ENCODE measurements around the gene SUGT1. TPM values are rescaled to one million over a fixed set of nuclear protein-coding genes. Genes with fewer than 3 reads are reported as not detected.
"Not testable (repeated sequence)": the region's sequence is repeated elsewhere in the genome, so short reads cannot be mapped to it uniquely, and the experiment has no call there.

Gene SUGT1
- total RNA-seq (2014; rRNA removed; shearing (Covaris generic)) (32.1 and 36.6 TPM in 2 replicates), total RNA-seq (2022) (55.7 and 59.0 TPM in 2 replicates), Bru-seq, nascent RNA (percentile 86 among the genes with signal in this experiment), BruChase-seq, experiment 1, labeled RNA remaining after a 6-hour chase (percentile 92 among the genes with signal in this experiment), BruChase-seq, experiment 2, labeled RNA remaining after a 2-hour chase (percentile 89 among the genes with signal in this experiment)
- long read RNA-seq, partial matches to known transcripts: 0 of 5 reads
- long read RNA-seq, other reads (novel, unspliced or antisense): 5 of 5 reads

DNA sequence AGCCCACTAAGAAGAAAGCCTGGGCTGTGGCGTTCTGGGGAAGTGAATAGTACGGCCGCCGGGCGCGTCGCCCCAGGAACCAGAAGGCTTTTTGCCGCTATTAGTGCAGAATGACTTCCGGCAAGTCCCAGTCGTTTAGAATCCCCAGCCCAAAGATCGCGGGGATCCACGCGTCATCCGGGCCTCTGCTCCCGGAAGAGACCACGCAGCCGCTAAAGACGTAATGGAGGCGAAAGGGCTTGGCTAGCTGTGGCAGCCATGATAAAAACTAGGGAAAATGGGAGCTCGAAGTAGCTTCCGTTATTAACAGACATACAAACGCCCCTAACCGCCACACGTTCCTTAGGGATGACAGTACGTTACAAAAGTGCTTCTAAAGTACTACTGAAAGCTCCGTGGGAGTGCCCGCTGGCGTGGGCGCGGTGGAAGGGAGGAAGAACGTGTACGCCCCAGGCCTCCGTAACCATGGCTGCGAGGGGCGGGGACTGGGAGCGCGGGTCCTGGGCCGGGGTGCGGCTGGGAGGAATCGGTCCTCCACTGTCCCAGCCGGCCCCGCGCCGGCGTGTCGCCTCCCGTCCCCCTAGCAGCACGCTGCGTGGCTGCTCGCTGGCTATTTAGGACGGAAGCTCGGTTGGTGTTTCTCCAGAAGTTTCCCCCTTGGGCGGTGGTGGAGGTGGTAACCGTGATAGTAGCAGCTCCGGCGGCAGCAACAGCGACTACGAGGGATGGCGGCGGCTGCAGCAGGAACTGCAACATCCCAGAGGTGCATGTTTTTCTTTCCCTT is at the start of gene SUGT1:
Gene SUGT1 (plus strand): TSS at position 641 of the 784 bp plus-strand sequence. CDS start 85 bp downstream, at position 726.
- Histone ChIP-seq H2AFZ (ENCODE audit: low read length) (peak within 1 kb of the TSS; percentile 78), H3K27ac (ENCODE audit: low read depth, low read length, poor library complexity, severe bottlenecking) (peak within 1 kb of the TSS; percentile 87), H3K4me2 (ENCODE audit: low read length) (peak within 1 kb of the TSS; percentile 87), H3K79me2 (ENCODE audit: insufficient read depth, low read depth, low read length) (peaks cover 72% of the 10 kb centered on the region), H3K9me2 (ENCODE audit: insufficient read depth, low read length) (no peaks in the 10 kb centered on the region), H3K4me3 (ENCODE audit: low read depth, low read length, poor library complexity, severe bottlenecking) (peak within 1 kb of the TSS; percentile 96), H3K36me3 (ENCODE audit: insufficient read depth, low read length) (peaks cover 53% of the 10 kb centered on the region), H3K4me1 (ENCODE audit: insufficient read depth, low read length, poor library complexity, severe bottlenecking) (peaks cover 34% of the 10 kb centered on the region), H3K9me3 (ENCODE audit: low read length) (no peaks in the 10 kb centered on the region), H4K20me1 (ENCODE audit: insufficient read depth, low read length) (peaks cover 8% of the 10 kb centered on the region; the same call in 1 of the 2 replicates)
- no TSS peak for BruUV-seq (replicated peaks)
- intact Hi-C loops (cut with micrococcal nuclease; ENCODE audit: unreplicated experiment): loop anchor here (1.0 to 5.0 kb wide), 3 partner anchors 35 to 640 kb away; partner anchors contain the start of genes ALG11, ATP7B and CKAP2
- POLR2A ChIA-PET: interaction anchor here (0.8 to 3.0 kb wide), 10 partner anchors 12 to 189 kb away, joined by 3 to 46 read pairs (median 4); no protein-coding TSS in a partner anchor
- peak; percentile 97 for DNase-seq (ENCODE audit: low spot score)
- CTCF ChIA-PET (ENCODE audit: unreplicated experiment): interaction anchor here (1.0 to 1.4 kb wide), 2 partner anchors 13 to 35 kb away, joined by 3 to 6 read pairs; no protein-coding TSS in a partner anchor
- TF ChIP-seq EZH2phosphoT487 (IDR thresholded peaks at IDR 0.05; ENCODE audit: borderline replicate concordance, low read depth, low read length): no peak
- TF ChIP-seq, protein P1, sequence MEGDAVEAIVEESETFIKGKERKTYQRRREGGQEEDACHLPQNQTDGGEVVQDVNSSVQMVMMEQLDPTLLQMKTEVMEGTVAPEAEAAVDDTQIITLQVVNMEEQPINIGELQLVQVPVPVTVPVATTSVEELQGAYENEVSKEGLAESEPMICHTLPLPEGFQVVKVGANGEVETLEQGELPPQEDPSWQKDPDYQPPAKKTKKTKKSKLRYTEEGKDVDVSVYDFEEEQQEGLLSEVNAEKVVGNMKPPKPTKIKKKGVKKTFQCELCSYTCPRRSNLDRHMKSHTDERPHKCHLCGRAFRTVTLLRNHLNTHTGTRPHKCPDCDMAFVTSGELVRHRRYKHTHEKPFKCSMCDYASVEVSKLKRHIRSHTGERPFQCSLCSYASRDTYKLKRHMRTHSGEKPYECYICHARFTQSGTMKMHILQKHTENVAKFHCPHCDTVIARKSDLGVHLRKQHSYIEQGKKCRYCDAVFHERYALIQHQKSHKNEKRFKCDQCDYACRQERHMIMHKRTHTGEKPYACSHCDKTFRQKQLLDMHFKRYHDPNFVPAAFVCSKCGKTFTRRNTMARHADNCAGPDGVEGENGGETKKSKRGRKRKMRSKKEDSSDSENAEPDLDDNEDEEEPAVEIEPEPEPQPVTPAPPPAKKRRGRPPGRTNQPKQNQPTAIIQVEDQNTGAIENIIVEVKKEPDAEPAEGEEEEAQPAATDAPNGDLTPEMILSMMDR (conservative IDR thresholded peaks at IDR 0.05; ENCODE audit: low read length): peak; percentile 76

DNA sequence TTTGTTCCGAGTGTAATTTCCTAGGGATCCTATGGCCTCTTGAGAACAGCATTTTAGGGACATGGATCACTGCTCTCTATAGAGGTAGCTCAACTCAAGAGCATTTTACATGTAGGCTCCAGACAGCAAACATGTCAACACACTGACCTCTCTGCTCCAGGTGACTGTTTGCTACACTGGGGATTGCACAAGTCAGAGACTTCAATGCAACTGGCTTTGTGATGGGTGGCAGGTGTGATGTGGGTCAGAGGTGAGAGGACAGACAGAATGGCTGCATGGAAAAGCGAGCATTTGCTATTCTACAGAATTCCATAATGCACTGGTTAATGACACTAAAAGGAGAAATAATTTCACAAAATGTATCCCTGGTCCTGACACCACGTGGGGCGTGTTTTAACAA is 49.3 kb upstream of the SUGT1 start:
- BruUV-seq (replicated peaks); intact Hi-C loops (cut with micrococcal nuclease; ENCODE audit: unreplicated experiment): not testable (repeated sequence)

DNA sequence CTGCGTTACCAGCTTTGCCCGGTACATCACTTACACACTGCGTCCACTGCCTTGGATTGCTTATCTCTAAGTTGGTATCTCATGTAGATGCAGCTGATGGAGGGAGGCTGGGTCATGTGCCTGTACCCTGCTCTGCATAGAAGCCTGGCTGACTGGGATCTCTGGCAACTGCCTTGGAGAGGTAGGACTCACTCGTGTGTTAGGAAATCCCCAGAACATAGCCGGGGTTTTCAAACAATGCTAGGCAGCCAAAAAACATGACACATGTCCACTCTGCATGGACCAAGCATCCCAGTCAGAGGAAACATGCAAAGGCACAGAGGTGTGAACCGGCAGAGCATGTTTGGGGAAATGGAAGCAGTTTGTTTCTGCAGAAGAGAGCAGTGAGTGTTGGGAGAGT is 46.5 kb upstream of the SUGT1 start:
- DNase-seq (ENCODE audit: low spot score); H3K9me3 ChIP-seq (ENCODE audit: low read length); H3K79me2 ChIP-seq (ENCODE audit: insufficient read depth, low read depth, low read length); H3K4me1 ChIP-seq (ENCODE audit: insufficient read depth, low read length, poor library complexity, severe bottlenecking); CTCF ChIA-PET (ENCODE audit: unreplicated experiment); H3K27ac ChIP-seq (ENCODE audit: low read depth, low read length, poor library complexity, severe bottlenecking); BruUV-seq (replicated peaks); H2AFZ ChIP-seq (ENCODE audit: low read length); H4K20me1 ChIP-seq (ENCODE audit: insufficient read depth, low read length); H3K36me3 ChIP-seq (ENCODE audit: insufficient read depth, low read length); H3K9me2 ChIP-seq (ENCODE audit: insufficient read depth, low read length); H3K4me3 ChIP-seq (ENCODE audit: low read depth, low read length, poor library complexity, severe bottlenecking); H3K4me2 ChIP-seq (ENCODE audit: low read length); intact Hi-C loops (cut with micrococcal nuclease; ENCODE audit: unreplicated experiment): not testable (repeated sequence)
- POLR2A ChIA-PET: interaction anchor here (1.5 kb wide), 1 partner anchor 10 kb away, joined by 3 read pairs; no protein-coding TSS in a partner anchor

More for the DNA sequence above, 49.3 kb upstream of the SUGT1 start:
- H3K27ac ChIP-seq (ENCODE audit: low read depth, low read length, poor library complexity, severe bottlenecking); H3K4me1 ChIP-seq (ENCODE audit: insufficient read depth, low read length, poor library complexity, severe bottlenecking); H3K9me2 ChIP-seq (ENCODE audit: insufficient read depth, low read length); POLR2A ChIA-PET; H2AFZ ChIP-seq (ENCODE audit: low read length); H3K79me2 ChIP-seq (ENCODE audit: insufficient read depth, low read depth, low read length); DNase-seq (ENCODE audit: low spot score); H3K4me2 ChIP-seq (ENCODE audit: low read length); CTCF ChIA-PET (ENCODE audit: unreplicated experiment); H3K36me3 ChIP-seq (ENCODE audit: insufficient read depth, low read length); H4K20me1 ChIP-seq (ENCODE audit: insufficient read depth, low read length); H3K9me3 ChIP-seq (ENCODE audit: low read length); H3K4me3 ChIP-seq (ENCODE audit: low read depth, low read length, poor library complexity, severe bottlenecking): not testable (repeated sequence)

DNA sequence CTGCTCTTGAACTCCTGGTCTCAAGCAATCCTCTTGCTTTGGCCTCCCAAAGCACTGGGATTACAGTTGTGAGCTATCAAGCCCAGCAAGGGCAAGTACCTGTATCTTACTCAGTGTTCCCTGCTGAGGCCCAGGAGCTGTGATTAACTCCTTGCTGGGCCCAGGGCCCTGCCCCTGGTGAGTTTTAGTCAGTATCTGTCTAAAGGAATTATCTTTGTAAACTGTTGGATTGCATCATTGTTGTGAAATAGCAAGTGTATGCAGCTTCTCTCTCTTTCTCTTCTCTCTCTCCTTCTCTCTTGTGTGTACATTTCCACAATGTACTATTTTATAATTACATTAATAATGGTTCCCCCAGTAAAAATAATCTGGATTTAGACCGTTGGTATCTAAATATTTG is 45.8 kb upstream of the SUGT1 start:
- intact Hi-C loops (cut with micrococcal nuclease; ENCODE audit: unreplicated experiment); H2AFZ ChIP-seq (ENCODE audit: low read length); CTCF ChIA-PET (ENCODE audit: unreplicated experiment); H4K20me1 ChIP-seq (ENCODE audit: insufficient read depth, low read length); H3K27ac ChIP-seq (ENCODE audit: low read depth, low read length, poor library complexity, severe bottlenecking); H3K79me2 ChIP-seq (ENCODE audit: insufficient read depth, low read depth, low read length); H3K4me1 ChIP-seq (ENCODE audit: insufficient read depth, low read length, poor library complexity, severe bottlenecking); DNase-seq (ENCODE audit: low spot score); H3K4me3 ChIP-seq (ENCODE audit: low read depth, low read length, poor library complexity, severe bottlenecking); BruUV-seq (replicated peaks); H3K9me3 ChIP-seq (ENCODE audit: low read length); H3K36me3 ChIP-seq (ENCODE audit: insufficient read depth, low read length); H3K4me2 ChIP-seq (ENCODE audit: low read length); H3K9me2 ChIP-seq (ENCODE audit: insufficient read depth, low read length): not testable (repeated sequence)
- POLR2A ChIA-PET: interaction anchor here (1.5 kb wide), 1 partner anchor 9 kb away, joined by 3 read pairs; no protein-coding TSS in a partner anchor

DNA sequence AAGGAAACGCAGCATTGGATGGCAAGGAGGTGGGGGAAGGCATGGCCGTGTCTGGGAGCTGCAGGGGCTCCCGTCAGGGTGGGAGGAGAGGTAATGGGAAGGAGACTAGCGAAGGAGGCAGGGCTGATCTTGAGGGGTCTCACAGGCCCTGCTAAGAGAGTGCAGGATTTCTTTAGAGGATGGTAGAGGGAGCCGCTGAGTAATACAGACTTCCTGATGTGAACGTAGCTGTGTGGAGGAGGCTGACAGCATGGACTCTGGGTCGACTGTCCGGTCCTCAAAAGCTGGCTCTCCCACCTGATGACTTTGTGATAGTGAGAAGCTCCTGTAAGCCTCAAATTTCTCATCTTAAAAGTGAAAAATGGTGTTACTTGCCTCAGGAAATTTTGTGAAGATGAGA is 44.5 kb upstream of the SUGT1 start:
- H3K9me3 ChIP-seq (ENCODE audit: low read length); H3K9me2 ChIP-seq (ENCODE audit: insufficient read depth, low read length); H3K79me2 ChIP-seq (ENCODE audit: insufficient read depth, low read depth, low read length); H3K4me2 ChIP-seq (ENCODE audit: low read length); H3K4me3 ChIP-seq (ENCODE audit: low read depth, low read length, poor library complexity, severe bottlenecking); H3K27ac ChIP-seq (ENCODE audit: low read depth, low read length, poor library complexity, severe bottlenecking); H3K36me3 ChIP-seq (ENCODE audit: insufficient read depth, low read length); DNase-seq (ENCODE audit: low spot score); H3K4me1 ChIP-seq (ENCODE audit: insufficient read depth, low read length, poor library complexity, severe bottlenecking); H4K20me1 ChIP-seq (ENCODE audit: insufficient read depth, low read length); CTCF ChIA-PET (ENCODE audit: unreplicated experiment); BruUV-seq (replicated peaks); H2AFZ ChIP-seq (ENCODE audit: low read length): not testable (repeated sequence)
- POLR2A ChIA-PET: interaction anchor here (1.0 kb wide), 1 partner anchor 9 kb away, joined by 3 read pairs; no protein-coding TSS in a partner anchor
- intact Hi-C loops (cut with micrococcal nuclease; ENCODE audit: unreplicated experiment): loop anchor here (2.0 kb wide), 2 partner anchors 201 to 361 kb away; no protein-coding TSS in a partner anchor

Data from OCI-LY7 (cell line).